Activated CD4-positive, alpha-beta T cell treated with anti-CD3 and anti-CD28 coated beads for 36 hours (primary cell): Measurements from ENCODE around the gene NMRK2. TPM values are rescaled to one million over a fixed set of nuclear protein-coding genes. Genes with fewer than 3 reads are reported as not detected.
"Not testable (repeated sequence)": the region's sequence is repeated elsewhere in the genome, so short reads cannot be mapped to it uniquely, and the experiment has no call there.

Experiments used
- ATAC-seq: fragments of 200-7000 bp; cut with Tn5 transposase; one replicate; pipeline ENCODE4 v1.10.0; 2021; ENCODE audit warnings: mild to moderate bottlenecking, moderate library complexity
- CTCF ChIA-PET: fragments of 350-600 bp; sonication (Branson Sonifier 250); formaldehyde crosslinking; loops from one replicate; lab custom pipeline; 2021; ENCODE audit warnings: antibody characterized with exemption; lab: Charles Lee
- POLR2A ChIA-PET: fragments of 350-600 bp; sonication (Branson Sonifier 250); formaldehyde crosslinking; loops from one replicate; lab custom pipeline; 2021; ENCODE audit warnings: antibody characterized with exemption, inconsistent platforms; lab: Charles Lee
- DNase-seq: peaks from one replicate; pipeline ENCODE4 v3.0.0-alpha.2; 2020
- H3K27ac Mint-ChIP-seq: one replicate; pipeline ENCODE4 v1.8.0; 2021; ENCODE audit warnings: mixed read lengths
- H3K27me3 Mint-ChIP-seq: one replicate; pipeline ENCODE4 v1.8.0; 2021; ENCODE audit warnings: mixed read lengths
- H3K36me3 Mint-ChIP-seq: one replicate; pipeline ENCODE4 v1.8.0; 2021; ENCODE audit warnings: low read depth, mixed read lengths
- H3K4me1 Mint-ChIP-seq: one replicate; pipeline ENCODE4 v1.8.0; 2021; ENCODE audit warnings: mixed read lengths
- H3K4me3 Mint-ChIP-seq: one replicate; pipeline ENCODE4 v1.8.0; 2021; ENCODE audit warnings: mild to moderate bottlenecking, moderate library complexity, mixed read lengths
- H3K9me3 Mint-ChIP-seq: one replicate; pipeline ENCODE4 v1.8.0; 2021; ENCODE audit warnings: low read depth, mixed read lengths
- intact Hi-C, 2 experiments: fragments of 100-400 bp; cut with DNase I in 1 of 2; cut with micrococcal nuclease in 1 of 2; formaldehyde crosslinking; loops; one replicate each; pipeline versions ENCODE4 v1.14.2 to v1.15.1; 2022 to 2024; cut with DNase I, micrococcal nuclease
- total RNA-seq, 2 experiments: library from RNA; stranded (reverse); gene quantifications; one replicate each; pipeline ENCODE4 v1.2.3, GENCODE V29; 2021

NMRK2 gene
- total RNA-seq, 2 experiments from 2014 or later: not detected

GRCh38 chr19:3955688-3956087, 22.8 kb downstream of the NMRK2 start:
- Mint-ChIP-seq H3K9me3 (no peaks in the 10 kb centered on the region), H3K27ac (no peak overlapping the region), H3K36me3 (peaks cover 4% of the 10 kb centered on the region), H3K4me1 (peaks cover 3% of the 10 kb centered on the region), H3K27me3 (no peaks in the 10 kb centered on the region), H3K4me3 (no peak overlapping the region)
- ATAC-seq (no peak), DNase-seq (no peak)
- ChIA-PET CTCF (no interaction called here), POLR2A (no interaction called here)
- intact Hi-C loops: no loop called here

- ChIA-PET POLR2A (interaction anchor here (0.5 kb wide), 1 partner anchor 499 kb away, joined by 3 read pairs; no protein-coding TSS in a partner anchor), CTCF (interaction anchor here (1.2 kb wide), 1 partner anchor 9 kb away, joined by 3 read pairs; no protein-coding TSS in a partner anchor)
- intact Hi-C loops: no loop called here
- no peak overlapping the region for H3K4me3 Mint-ChIP-seq
- no peak for DNase-seq
- no peaks in the 10 kb centered on the region for H3K27me3 Mint-ChIP-seq
- peaks cover 16% of the 10 kb centered on the region for H3K36me3 Mint-ChIP-seq
- no peak for ATAC-seq
- no peak overlapping the region for H3K27ac Mint-ChIP-seq
- H3K4me1 Mint-ChIP-seq: no peaks in the 10 kb centered on the region
- H3K9me3 Mint-ChIP-seq: no peaks in the 10 kb centered on the region
Measured at GRCh38 chr19:3958836-3959765, 26.2 kb downstream of the NMRK2 start.

DNA sequence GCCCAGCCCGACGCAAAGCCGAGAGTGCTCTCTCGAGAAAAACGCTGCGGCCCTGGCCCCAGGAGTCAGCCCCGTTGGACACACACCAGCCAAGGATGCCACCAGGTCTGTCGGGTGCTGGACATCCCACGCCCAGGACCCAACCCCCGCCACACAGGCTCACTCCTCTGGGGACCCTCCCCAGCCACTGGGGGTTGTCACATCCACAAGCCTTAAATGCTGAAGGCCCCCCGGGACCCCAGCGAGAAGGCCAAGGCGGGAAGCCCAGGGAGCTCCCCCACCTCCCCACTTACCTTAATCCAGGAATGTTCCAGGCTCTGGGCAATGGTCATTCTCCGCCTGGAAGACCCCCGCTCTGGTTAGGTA, 26.9 kb downstream of the NMRK2 start:
- DNase-seq (no peak), ATAC-seq (no peak)
- POLR2A ChIA-PET: no interaction called here
- H3K4me3 Mint-ChIP-seq: no peak overlapping the region
- H3K27ac Mint-ChIP-seq: no peak overlapping the region
- no peaks in the 10 kb centered on the region for H3K9me3 Mint-ChIP-seq
- CTCF ChIA-PET: interaction anchor here (1.2 kb wide), 1 partner anchor 9 kb away, joined by 3 read pairs; no protein-coding TSS in a partner anchor
- no peaks in the 10 kb centered on the region for H3K27me3 Mint-ChIP-seq
- peaks cover 17% of the 10 kb centered on the region for H3K36me3 Mint-ChIP-seq
- intact Hi-C loops: no loop called here
- no peaks in the 10 kb centered on the region for H3K4me1 Mint-ChIP-seq

DNA sequence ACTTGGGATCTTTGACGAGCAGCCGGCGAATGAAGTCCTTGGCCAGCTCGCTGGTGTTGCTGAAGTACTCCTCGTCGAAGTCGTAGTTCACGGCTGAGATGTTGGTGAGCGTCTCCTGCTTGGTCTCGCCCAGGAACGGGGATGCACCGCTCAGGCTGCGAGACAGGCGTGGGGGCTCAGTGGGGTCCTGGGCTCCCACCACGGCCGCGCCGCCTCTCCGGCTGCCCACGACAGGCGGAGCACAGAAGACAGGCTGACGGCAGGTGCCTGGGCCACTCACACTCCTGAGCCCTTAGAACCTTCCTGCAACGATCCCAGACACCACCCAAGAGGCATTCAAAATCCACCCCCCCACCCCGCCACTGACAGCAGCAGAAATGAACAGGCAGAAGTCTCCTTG, 28.1 kb downstream of the NMRK2 start:
- no peak for ATAC-seq
- Mint-ChIP-seq H3K9me3 (no peaks in the 10 kb centered on the region), H3K27ac (no peak overlapping the region), H3K27me3 (no peaks in the 10 kb centered on the region), H3K4me1 (no peaks in the 10 kb centered on the region), H3K4me3 (no peak overlapping the region), H3K36me3 (peaks cover 20% of the 10 kb centered on the region)
- intact Hi-C loops: no loop called here
- DNase-seq: no peak
- ChIA-PET CTCF (no interaction called here), POLR2A (no interaction called here)

- ATAC-seq (no peak), DNase-seq (no peak)
- intact Hi-C loops: no loop called here
- Mint-ChIP-seq H3K4me3 (no peak overlapping the region), H3K4me1 (no peaks in the 10 kb centered on the region), H3K9me3 (no peaks in the 10 kb centered on the region), H3K36me3 (peaks cover 29% of the 10 kb centered on the region), H3K27ac (no peak overlapping the region), H3K27me3 (no peaks in the 10 kb centered on the region)
- ChIA-PET CTCF (no interaction called here), POLR2A (no interaction called here)
Measured at GRCh38 chr19:3963458-3964255, 30.8 kb downstream of the NMRK2 start.

DNA sequence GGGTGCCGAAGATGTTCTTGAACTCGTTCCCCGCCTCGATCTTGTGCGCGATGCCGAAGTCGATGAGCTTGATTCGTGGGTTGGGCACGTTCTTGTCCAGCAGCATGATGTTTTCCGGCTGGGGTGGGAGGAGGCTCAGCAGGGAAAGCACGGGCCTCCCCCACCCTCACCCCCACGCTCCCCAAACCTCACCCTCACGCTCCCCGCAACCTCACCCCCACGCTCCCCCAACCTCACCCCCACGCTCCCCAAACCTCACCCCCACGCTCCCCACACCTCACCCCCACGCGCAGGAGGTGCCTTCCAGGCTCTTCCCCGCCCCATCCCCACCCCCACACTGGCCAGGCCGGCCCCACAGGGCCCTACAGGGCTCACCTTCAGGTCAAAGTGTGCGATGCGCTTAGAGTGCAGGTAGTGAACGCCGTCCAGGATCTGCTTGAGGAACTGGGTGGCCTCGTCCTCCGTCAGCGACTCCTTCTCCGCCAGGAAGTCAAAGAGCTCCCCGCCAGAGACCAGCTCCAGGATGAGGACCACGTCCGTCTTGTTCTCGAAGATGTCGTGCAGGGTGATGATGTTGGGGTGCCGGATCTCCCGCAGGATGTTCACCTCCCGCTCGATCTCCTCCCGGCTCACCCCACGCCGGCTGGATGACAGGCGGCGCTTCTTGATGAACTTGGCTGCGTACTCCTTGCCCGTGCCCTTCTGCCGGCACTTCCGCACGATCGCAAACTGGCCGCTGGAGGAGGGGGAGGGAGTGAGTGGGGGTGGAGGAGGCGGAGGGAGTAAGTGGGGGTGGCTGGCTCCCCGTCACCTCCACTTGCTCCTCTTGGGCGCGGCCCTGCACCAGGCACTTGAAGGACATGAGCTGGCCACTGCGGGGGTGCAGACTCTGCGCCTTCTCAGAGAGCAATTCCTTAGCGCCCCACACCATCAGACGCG, 31.7 kb downstream of the NMRK2 start:
- no peak overlapping the region for H3K27ac Mint-ChIP-seq
- no peak for ATAC-seq
- H3K36me3 Mint-ChIP-seq: peaks cover 32% of the 10 kb centered on the region
- no peak overlapping the region for H3K4me3 Mint-ChIP-seq
- no peaks in the 10 kb centered on the region for H3K9me3 Mint-ChIP-seq
- intact Hi-C loops: no loop called here
- H3K27me3 Mint-ChIP-seq: no peaks in the 10 kb centered on the region
- POLR2A ChIA-PET: no interaction called here
- DNase-seq: no peak
- CTCF ChIA-PET: no interaction called here
- peaks cover 8% of the 10 kb centered on the region for H3K4me1 Mint-ChIP-seq

GRCh38 chr19:3966051-3967017, 33.5 kb downstream of the NMRK2 start:
- peaks cover 24% of the 10 kb centered on the region for H3K36me3 Mint-ChIP-seq
- H3K4me1 Mint-ChIP-seq: peaks cover 21% of the 10 kb centered on the region
- H3K27ac Mint-ChIP-seq: no peak overlapping the region
- H3K9me3 Mint-ChIP-seq: no peaks in the 10 kb centered on the region
- intact Hi-C loops: no loop called here
- POLR2A ChIA-PET: interaction anchor here (0.6 kb wide), 1 partner anchor 145 kb away, joined by 3 read pairs; no protein-coding TSS in a partner anchor
- ATAC-seq (no peak), DNase-seq (no peak)
- H3K4me3 Mint-ChIP-seq: no peak overlapping the region
- CTCF ChIA-PET: no interaction called here
- H3K27me3 Mint-ChIP-seq: no peaks in the 10 kb centered on the region

DNA sequence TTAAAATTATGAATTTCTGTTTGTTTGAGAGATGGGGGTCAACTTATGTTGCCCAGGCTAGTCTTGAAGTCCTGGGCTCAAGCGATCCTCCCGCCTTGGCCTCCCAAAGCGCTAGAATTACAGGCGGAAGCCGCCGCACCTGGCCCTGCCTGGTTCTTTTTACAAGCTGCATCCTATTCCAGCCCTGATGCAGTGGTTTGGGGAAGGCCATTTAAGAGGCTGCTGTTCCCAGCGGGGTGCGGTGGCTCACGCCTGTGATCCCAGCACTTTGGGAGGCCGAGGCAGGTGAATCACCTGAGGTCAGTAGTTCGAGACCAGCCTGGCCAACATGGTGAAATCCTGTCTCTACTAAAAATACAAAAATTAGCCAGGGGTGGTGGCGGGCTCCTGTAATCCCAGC, 35.1 kb downstream of the NMRK2 start:
- H3K9me3 Mint-ChIP-seq, H3K27me3 Mint-ChIP-seq, ATAC-seq, H3K4me3 Mint-ChIP-seq, intact Hi-C loops, CTCF ChIA-PET, POLR2A ChIA-PET, H3K27ac Mint-ChIP-seq, DNase-seq: not testable (repeated sequence)
- peaks cover 22% of the 10 kb centered on the region for H3K4me1 Mint-ChIP-seq
- H3K36me3 Mint-ChIP-seq: peaks cover 22% of the 10 kb centered on the region

GRCh38 chr19:3968556-3969434, 35.9 kb downstream of the NMRK2 start:
- H3K27me3 Mint-ChIP-seq: no peaks in the 10 kb centered on the region
- ATAC-seq: no peak
- ChIA-PET CTCF (interaction anchor here (0.6 to 1.4 kb wide), 4 partner anchors 9 to 497 kb away, joined by 3 to 9 read pairs (median 4); partner anchors contain the start of gene EEF2), POLR2A (interaction anchor here (0.6 to 1.1 kb wide), 3 partner anchors 17 to 205 kb away, joined by 3 to 4 read pairs (median 3); partner anchors contain the start of gene EEF2)
- no peak overlapping the region for H3K27ac Mint-ChIP-seq
- no peak overlapping the region for H3K4me3 Mint-ChIP-seq
- no peak for DNase-seq
- intact Hi-C loops: no loop called here
- peaks cover 22% of the 10 kb centered on the region for H3K4me1 Mint-ChIP-seq
- H3K9me3 Mint-ChIP-seq: no peaks in the 10 kb centered on the region
- peaks cover 20% of the 10 kb centered on the region for H3K36me3 Mint-ChIP-seq
